Fibroblast of skin of right biceps (primary cell): ENCODE measurements around the gene RAB11FIP5.
A peak's percentile ranks its signal among the peaks of the same experiment; 100 is the strongest.
"Not testable (repeated sequence)": the region's sequence is repeated elsewhere in the genome, so short reads cannot be mapped to it uniquely, and the experiment has no call there.

Experiments
- DNase-seq: peaks from one replicate; pipeline ENCODE4 v3.0.0-alpha.2; 2013

The RAB11FIP5 gene

GRCh38 chr2:73112913-73113854, at the start of gene RAB11FIP5:
RAB11FIP5 (minus strand) TSS chr2:73112948; CDS start chr2:73112777, 171 bp downstream.
- DNase-seq, result peak; percentile 94

- DNase-seq, result peak; percentile 70
Observed at GRCh38 chr2:73156539-73157124, 43.9 kb upstream of the RAB11FIP5 start.

GRCh38 chr2:73142937-73143336, 30.2 kb upstream of the RAB11FIP5 start:
- no peak for DNase-seq

GRCh38 chr2:73141896-73142295, 29.1 kb upstream of the RAB11FIP5 start:
- DNase-seq, result no peak

GRCh38 chr2:73135236-73135635, 22.5 kb upstream of the RAB11FIP5 start:
- DNase-seq, result no peak

- peak; percentile 68 for DNase-seq
Observed at GRCh38 chr2:73134471-73134870, 21.7 kb upstream of the RAB11FIP5 start.

- no peak for DNase-seq
Observed at GRCh38 chr2:73133566-73134197, 20.9 kb upstream of the RAB11FIP5 start.

- peak; percentile 72 for DNase-seq
Observed at GRCh38 chr2:73131807-73132206, 19.1 kb upstream of the RAB11FIP5 start.

- no peak for DNase-seq
Observed at GRCh38 chr2:73130790-73131189, 18.0 kb upstream of the RAB11FIP5 start.

GRCh38 chr2:73128841-73129535, 16.2 kb upstream of the RAB11FIP5 start:
- no peak for DNase-seq

GRCh38 chr2:73122536-73122935, 9.8 kb upstream of the RAB11FIP5 start:
- no peak for DNase-seq

GRCh38 chr2:73119611-73120239, 7.0 kb upstream of the RAB11FIP5 start:
- DNase-seq, result not testable (repeated sequence)

GRCh38 chr2:73117441-73117840, 4.7 kb upstream of the RAB11FIP5 start:
- DNase-seq, result peak; percentile 47

- DNase-seq, result no peak
Observed at GRCh38 chr2:73116182-73116960, 3.6 kb upstream of the RAB11FIP5 start.

GRCh38 chr2:73114273-73114867, 1.6 kb upstream of the RAB11FIP5 start:
- DNase-seq, result peak; percentile 65

- DNase-seq, result peak; percentile 44
Observed at GRCh38 chr2:73112026-73112912, 479 bp downstream of the RAB11FIP5 start.

GRCh38 chr2:73111073-73112025, 1.4 kb downstream of the RAB11FIP5 start:
- peak; percentile 48 for DNase-seq

GRCh38 chr2:73110168-73111072, 2.3 kb downstream of the RAB11FIP5 start:
- peak; percentile 71 for DNase-seq
